Measurements from ENCODE around the gene PPARG. TPM values are rescaled to one million over a fixed set of nuclear protein-coding genes. Genes with fewer than 3 reads are reported as not detected.

The PPARG gene
- total and polyA plus RNA-seq, 3 experiments from 2014 or later = 0.66 to 0.74 TPM; not detected in 1

- no peak overlapping the region for H3K4me3 ChIP-seq (ENCODE audit: low read length)
- H3K9me3 ChIP-seq (ENCODE audit: low read length) = no peaks in the 10 kb centered on the region
- H3K36me3 ChIP-seq (ENCODE audit: insufficient read depth, low read length) = no peaks in the 10 kb centered on the region
- peaks cover 6 to 20% of the 10 kb centered on the region in 2 donors for H3K27me3 Mint-ChIP-seq
- CTCF ChIA-PET = no interaction called here
- DNase-seq = no peak
- H3K4me3 Mint-ChIP-seq = no peak overlapping the region
- no peak overlapping the region for H3K27ac Mint-ChIP-seq
- no peaks in the 10 kb centered on the region for H3K27me3 ChIP-seq (ENCODE audit: insufficient read depth, low read length, poor library complexity, severe bottlenecking)
- no peaks in the 10 kb centered on the region for H3K9me3 Mint-ChIP-seq
- H3K4me1 Mint-ChIP-seq = peaks cover 0 to 7% (median 0%) of the 10 kb centered on the region in 3 donors
- H3K27ac ChIP-seq (ENCODE audit: low read depth, low read length) = no peak overlapping the region
- POLR2A ChIA-PET = no interaction called here
- H3K4me1 ChIP-seq (ENCODE audit: insufficient read depth, low read length) = no peaks in the 10 kb centered on the region
- H3K36me3 Mint-ChIP-seq = no peaks in the 10 kb centered on the region
Observed at GRCh38 chr3:12345584-12346494, 57.0 kb downstream of the PPARG start.

DNA sequence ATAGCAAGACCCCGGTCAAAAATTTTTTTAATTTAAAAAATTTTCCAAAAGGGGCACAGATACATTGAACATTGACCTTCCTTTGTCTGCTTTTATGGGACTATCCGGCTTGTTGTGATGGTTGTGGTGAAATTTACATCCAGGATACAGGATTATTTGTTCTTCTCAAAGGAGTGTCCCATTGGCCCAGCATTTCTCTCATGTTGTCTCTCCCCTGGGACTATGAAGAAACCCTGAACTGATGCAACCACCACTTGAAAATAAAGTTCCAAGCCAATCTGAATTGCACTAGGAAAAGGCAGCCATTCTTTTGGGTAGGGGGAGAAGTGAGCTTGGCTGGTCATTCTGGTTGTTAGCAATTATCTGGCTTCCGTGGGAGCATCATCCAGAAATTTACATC, 58.4 kb downstream of the PPARG start:
- CTCF ChIA-PET = no interaction called here

DNA sequence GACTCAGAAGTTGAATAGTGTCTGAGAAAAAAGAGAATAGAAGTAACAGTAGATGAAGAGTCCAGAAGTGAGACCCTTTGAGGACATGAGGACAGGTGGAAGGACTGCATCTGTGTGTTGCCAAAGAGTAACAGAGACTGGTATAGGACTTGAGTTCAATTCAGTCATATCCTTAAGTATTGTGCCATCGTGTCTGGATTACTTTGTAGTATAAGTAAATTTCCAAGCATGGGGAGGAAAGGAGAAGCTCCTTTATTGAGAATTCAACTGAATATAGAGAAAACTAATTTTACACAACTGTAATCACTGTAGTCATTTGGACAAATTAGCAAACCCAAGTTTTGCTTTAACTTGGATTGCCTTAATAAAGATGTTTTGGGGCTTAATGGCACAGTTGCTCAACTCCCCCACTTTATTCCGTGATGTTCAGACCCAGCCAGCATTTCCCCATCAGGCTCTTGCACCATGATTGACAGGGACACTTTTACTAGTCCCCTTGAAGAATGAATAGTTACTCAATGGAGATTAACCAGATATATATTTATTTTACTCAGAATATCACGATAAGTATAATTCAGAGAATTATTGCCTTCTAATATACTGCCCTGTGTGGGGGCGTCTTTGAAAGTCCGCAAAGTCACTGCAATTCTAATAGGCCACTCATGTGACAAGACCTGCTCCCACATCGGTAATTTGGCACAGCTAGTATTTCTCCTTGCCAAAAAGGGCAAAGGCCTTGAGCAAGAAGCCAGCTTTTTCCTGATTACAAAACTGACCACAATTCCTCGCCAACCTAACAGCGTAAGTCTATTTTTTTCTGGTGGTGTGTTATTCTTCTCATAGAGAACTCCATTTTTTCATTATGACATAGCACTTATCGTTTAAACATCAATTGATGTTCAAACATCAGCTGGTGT, 61.3 kb downstream of the PPARG start:
- no peaks in the 10 kb centered on the region for H3K36me3 Mint-ChIP-seq
- no peak overlapping the region for H3K4me3 Mint-ChIP-seq
- no peak overlapping the region for H3K27ac ChIP-seq (ENCODE audit: low read depth, low read length)
- no peaks in the 10 kb centered on the region for H3K36me3 ChIP-seq (ENCODE audit: insufficient read depth, low read length)
- H3K9me3 Mint-ChIP-seq = no peaks in the 10 kb centered on the region
- ChIA-PET POLR2A (no interaction called here), CTCF (no interaction called here)
- no peak for DNase-seq
- H3K27me3 ChIP-seq (ENCODE audit: insufficient read depth, low read length, poor library complexity, severe bottlenecking) = no peaks in the 10 kb centered on the region
- no peaks in the 10 kb centered on the region for H3K4me1 ChIP-seq (ENCODE audit: insufficient read depth, low read length)
- H3K27me3 Mint-ChIP-seq = peaks cover 6 to 17% of the 10 kb centered on the region in 2 donors
- peaks cover 0 to 7% (median 0%) of the 10 kb centered on the region in 3 donors for H3K4me1 Mint-ChIP-seq
- no peaks in the 10 kb centered on the region for H3K9me3 ChIP-seq (ENCODE audit: low read length)
- no peak overlapping the region for H3K27ac Mint-ChIP-seq
- no peak overlapping the region for H3K4me3 ChIP-seq (ENCODE audit: low read length)

More for the DNA sequence above, 58.4 kb downstream of the PPARG start:
- Mint-ChIP-seq H3K9me3 (no peaks in the 10 kb centered on the region), H3K27me3 (peaks cover 6 to 20% of the 10 kb centered on the region in 2 donors), H3K36me3 (no peaks in the 10 kb centered on the region), H3K27ac (no peak overlapping the region), H3K4me3 (no peak overlapping the region), H3K4me1 (peaks cover 0 to 7% (median 0%) of the 10 kb centered on the region in 3 donors)
- no peaks in the 10 kb centered on the region for H3K9me3 ChIP-seq (ENCODE audit: low read length)
- no peaks in the 10 kb centered on the region for H3K4me1 ChIP-seq (ENCODE audit: insufficient read depth, low read length)
- DNase-seq = no peak
- H3K27me3 ChIP-seq (ENCODE audit: insufficient read depth, low read length, poor library complexity, severe bottlenecking) = no peaks in the 10 kb centered on the region
- H3K36me3 ChIP-seq (ENCODE audit: insufficient read depth, low read length) = no peaks in the 10 kb centered on the region
- no peak overlapping the region for H3K27ac ChIP-seq (ENCODE audit: low read depth, low read length)
- POLR2A ChIA-PET = no interaction called here
- no peak overlapping the region for H3K4me3 ChIP-seq (ENCODE audit: low read length)

- Histone ChIP-seq H3K4me3 (ENCODE audit: low read length) (no peak overlapping the region), H3K36me3 (ENCODE audit: insufficient read depth, low read length) (no peaks in the 10 kb centered on the region), H3K27ac (ENCODE audit: low read depth, low read length) (no peak overlapping the region), H3K9me3 (ENCODE audit: low read length) (no peaks in the 10 kb centered on the region), H3K27me3 (ENCODE audit: insufficient read depth, low read length, poor library complexity, severe bottlenecking) (no peaks in the 10 kb centered on the region), H3K4me1 (ENCODE audit: insufficient read depth, low read length) (no peaks in the 10 kb centered on the region)
- POLR2A ChIA-PET = no interaction called here
- CTCF ChIA-PET = no interaction called here
- H3K36me3 Mint-ChIP-seq = no peaks in the 10 kb centered on the region
- H3K4me1 Mint-ChIP-seq = no peaks in the 10 kb centered on the region
- no peaks in the 10 kb centered on the region for H3K9me3 Mint-ChIP-seq
- H3K27me3 Mint-ChIP-seq = peaks cover 6 to 10% of the 10 kb centered on the region in 2 donors
- H3K4me3 Mint-ChIP-seq = no peak overlapping the region
- H3K27ac Mint-ChIP-seq = no peak overlapping the region
- no peak for DNase-seq
Observed at GRCh38 chr3:12351145-12351544, 62.3 kb downstream of the PPARG start.

GRCh38 chr3:12352253-12352652, 63.4 kb downstream of the PPARG start:
- H3K27me3 Mint-ChIP-seq = peaks cover 4 to 9% of the 10 kb centered on the region in 2 donors
- Histone ChIP-seq H3K27ac (ENCODE audit: low read depth, low read length) (no peak overlapping the region), H3K4me1 (ENCODE audit: insufficient read depth, low read length) (no peaks in the 10 kb centered on the region), H3K36me3 (ENCODE audit: insufficient read depth, low read length) (no peaks in the 10 kb centered on the region), H3K4me3 (ENCODE audit: low read length) (no peak overlapping the region), H3K27me3 (ENCODE audit: insufficient read depth, low read length, poor library complexity, severe bottlenecking) (no peaks in the 10 kb centered on the region), H3K9me3 (ENCODE audit: low read length) (no peaks in the 10 kb centered on the region)
- peaks cover 0 to 4% (median 2%) of the 10 kb centered on the region in 3 donors for H3K4me1 Mint-ChIP-seq
- CTCF ChIA-PET = no interaction called here
- DNase-seq = no peak
- H3K4me3 Mint-ChIP-seq = no peak overlapping the region
- POLR2A ChIA-PET = no interaction called here
- no peak overlapping the region for H3K27ac Mint-ChIP-seq
- no peaks in the 10 kb centered on the region for H3K36me3 Mint-ChIP-seq
- no peaks in the 10 kb centered on the region for H3K9me3 Mint-ChIP-seq

- no peak for DNase-seq
- H3K36me3 Mint-ChIP-seq = no peaks in the 10 kb centered on the region
- Histone ChIP-seq H3K4me1 (ENCODE audit: insufficient read depth, low read length) (no peaks in the 10 kb centered on the region), H3K9me3 (ENCODE audit: low read length) (no peaks in the 10 kb centered on the region), H3K36me3 (ENCODE audit: insufficient read depth, low read length) (no peaks in the 10 kb centered on the region), H3K27ac (ENCODE audit: low read depth, low read length) (no peak overlapping the region), H3K4me3 (ENCODE audit: low read length) (no peak overlapping the region), H3K27me3 (ENCODE audit: insufficient read depth, low read length, poor library complexity, severe bottlenecking) (no peaks in the 10 kb centered on the region)
- peaks cover 4 to 5% of the 10 kb centered on the region in 2 donors for H3K27me3 Mint-ChIP-seq
- ChIA-PET POLR2A (no interaction called here), CTCF (no interaction called here)
- no peaks in the 10 kb centered on the region for H3K9me3 Mint-ChIP-seq
- no peak overlapping the region for H3K27ac Mint-ChIP-seq
- H3K4me3 Mint-ChIP-seq = no peak overlapping the region
- peaks cover 0 to 4% (median 2%) of the 10 kb centered on the region in 3 donors for H3K4me1 Mint-ChIP-seq
Observed at GRCh38 chr3:12352755-12353154, 63.9 kb downstream of the PPARG start.

GRCh38 chr3:12353796-12354525, 65.1 kb downstream of the PPARG start:
- CTCF ChIA-PET = no interaction called here
- no peaks in the 10 kb centered on the region for H3K4me1 ChIP-seq (ENCODE audit: insufficient read depth, low read length)
- POLR2A ChIA-PET = no interaction called here

More at GRCh38 chr3:12353796-12354525, 65.1 kb downstream of the PPARG start:
- peaks cover 0 to 4% of the 10 kb centered on the region in 2 donors for H3K27me3 Mint-ChIP-seq
- no peaks in the 10 kb centered on the region for H3K9me3 Mint-ChIP-seq
- H3K27ac Mint-ChIP-seq = no peak overlapping the region
- H3K4me3 Mint-ChIP-seq = no peak overlapping the region
- H3K36me3 ChIP-seq (ENCODE audit: insufficient read depth, low read length) = no peaks in the 10 kb centered on the region
- no peaks in the 10 kb centered on the region for H3K9me3 ChIP-seq (ENCODE audit: low read length)
- H3K4me1 Mint-ChIP-seq = peaks cover 0 to 6% (median 2%) of the 10 kb centered on the region in 3 donors
- no peaks in the 10 kb centered on the region for H3K36me3 Mint-ChIP-seq
- H3K4me3 ChIP-seq (ENCODE audit: low read length) = no peak overlapping the region
- no peak for DNase-seq
- no peak overlapping the region for H3K27ac ChIP-seq (ENCODE audit: low read depth, low read length)
- H3K27me3 ChIP-seq (ENCODE audit: insufficient read depth, low read length, poor library complexity, severe bottlenecking) = no peaks in the 10 kb centered on the region
